Mucosa of descending colon (tissue), 3 donors: ENCODE results near the gene MEIS2. TPM values are rescaled to one million over a fixed set of nuclear protein-coding genes. Genes with fewer than 3 reads are reported as not detected.

Source experiments
- ATAC-seq: fragments of 200-7000 bp; cut with Tn5 transposase; one replicate; pipeline ENCODE4 v1.9.1; 2020; ENCODE audit warnings: mild to moderate bottlenecking, moderate library complexity
- DNase-seq, 3 donors: peaks; one replicate each; pipeline ENCODE4 v3.0.0-alpha.2; 2020
- H3K36me3 ChIP-seq: fragments of 200-600 bp; one replicate; pipeline ENCODE4 v1.8.0; 2021; ENCODE audit warnings: low read depth, mild to moderate bottlenecking
- H3K4me1 ChIP-seq: fragments of 200-600 bp; one replicate; pipeline ENCODE4 v1.8.0; 2021; ENCODE audit warnings: low read depth, mild to moderate bottlenecking
- H3K4me3 ChIP-seq: fragments of 200-600 bp; one replicate; pipeline ENCODE4 v1.8.0; 2021; ENCODE audit warnings: mild to moderate bottlenecking
- H3K9me3 ChIP-seq: fragments of 200-600 bp; one replicate; pipeline ENCODE4 v1.8.0; 2021; ENCODE audit warnings: mild to moderate bottlenecking
- intact Hi-C, 2 donors: fragments of 100-400 bp; cut with DNase I in 1 of 2; cut with micrococcal nuclease in 1 of 2; formaldehyde crosslinking; loops; one replicate each; pipeline versions ENCODE4 v1.11.0 to v1.11.1; 2022; cut with DNase I, micrococcal nuclease
- total RNA-seq, 3 donors: library from RNA; stranded (reverse); fragmentation: NEBNext Ultra II Directional in 2 of 3; extraction: Animal tissue kit (Norgen Biotek cat#: 25700) in 2 of 3; gene quantifications; one replicate each; pipeline versions ENCODE4 v1.2.1 to v1.2.4, GENCODE V29; 2021 to 2023
- TF ChIP-seq, protein P1 (sequence below): fragments of 200-600 bp; IDR thresholded peaks from one replicate; pipeline ENCODE4 v1.8.0; 2022; ENCODE audit warnings: antibody characterized with exemption, mild to moderate bottlenecking
- donor health status: DM: no; HTN: no; CAD: no; lungs with moderate emphysema.
- donor health status: DM: no; HTN: no; CAD: no.
- donor health status: DM: no; HTN: yes; CAD: no.

Gene MEIS2
- total RNA-seq, 3 donors from 2014 or later: 3.8 to 93.3 (median 8.9) TPM

DNA sequence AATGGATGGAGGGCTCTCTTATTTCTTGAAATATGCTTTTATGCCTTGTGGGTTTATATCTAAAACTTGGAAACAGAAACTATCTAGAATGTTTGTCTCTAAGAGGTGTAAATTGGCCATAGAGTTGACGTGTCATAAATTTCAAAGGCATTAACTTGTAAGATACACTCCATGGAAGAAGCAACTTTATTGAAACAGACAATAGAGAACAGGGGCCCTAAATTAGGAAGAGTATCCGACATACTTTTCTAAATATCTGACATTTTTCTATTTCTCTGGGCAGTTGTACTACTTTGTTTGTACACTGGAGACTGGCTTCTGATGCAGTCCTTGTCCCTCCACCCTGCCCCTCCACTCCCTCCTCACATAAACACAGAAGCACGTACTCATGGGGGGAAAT is 50.0 kb downstream of the MEIS2 start:
- TF ChIP-seq, protein P1, sequence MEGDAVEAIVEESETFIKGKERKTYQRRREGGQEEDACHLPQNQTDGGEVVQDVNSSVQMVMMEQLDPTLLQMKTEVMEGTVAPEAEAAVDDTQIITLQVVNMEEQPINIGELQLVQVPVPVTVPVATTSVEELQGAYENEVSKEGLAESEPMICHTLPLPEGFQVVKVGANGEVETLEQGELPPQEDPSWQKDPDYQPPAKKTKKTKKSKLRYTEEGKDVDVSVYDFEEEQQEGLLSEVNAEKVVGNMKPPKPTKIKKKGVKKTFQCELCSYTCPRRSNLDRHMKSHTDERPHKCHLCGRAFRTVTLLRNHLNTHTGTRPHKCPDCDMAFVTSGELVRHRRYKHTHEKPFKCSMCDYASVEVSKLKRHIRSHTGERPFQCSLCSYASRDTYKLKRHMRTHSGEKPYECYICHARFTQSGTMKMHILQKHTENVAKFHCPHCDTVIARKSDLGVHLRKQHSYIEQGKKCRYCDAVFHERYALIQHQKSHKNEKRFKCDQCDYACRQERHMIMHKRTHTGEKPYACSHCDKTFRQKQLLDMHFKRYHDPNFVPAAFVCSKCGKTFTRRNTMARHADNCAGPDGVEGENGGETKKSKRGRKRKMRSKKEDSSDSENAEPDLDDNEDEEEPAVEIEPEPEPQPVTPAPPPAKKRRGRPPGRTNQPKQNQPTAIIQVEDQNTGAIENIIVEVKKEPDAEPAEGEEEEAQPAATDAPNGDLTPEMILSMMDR: no peak
- Histone ChIP-seq H3K36me3 (no peaks in the 10 kb centered on the region), H3K9me3 (no peaks in the 10 kb centered on the region), H3K4me3 (no peak overlapping the region), H3K4me1 (no peaks in the 10 kb centered on the region)
- intact Hi-C loops: no loop called here
- DNase-seq (no peak), ATAC-seq (no peak)

GRCh38 chr15:37046876-37047614 is 53.3 kb downstream of the MEIS2 start:
- ATAC-seq (no peak), DNase-seq (no peak)
- TF ChIP-seq, protein P1: no peak
- intact Hi-C loops: no loop called here
- Histone ChIP-seq H3K9me3 (no peaks in the 10 kb centered on the region), H3K36me3 (no peaks in the 10 kb centered on the region), H3K4me1 (no peaks in the 10 kb centered on the region), H3K4me3 (no peak overlapping the region)

GRCh38 chr15:37045859-37046740 is 54.2 kb downstream of the MEIS2 start:
- no peaks in the 10 kb centered on the region for H3K4me1 ChIP-seq
- no peak overlapping the region for H3K4me3 ChIP-seq
- TF ChIP-seq, protein P1: no peak
- H3K36me3 ChIP-seq: no peaks in the 10 kb centered on the region
- ATAC-seq (no peak), DNase-seq (no peak)
- no peaks in the 10 kb centered on the region for H3K9me3 ChIP-seq
- intact Hi-C loops: no loop called here

- DNase-seq (no peak), ATAC-seq (no peak)
- H3K4me1 ChIP-seq: no peaks in the 10 kb centered on the region
- TF ChIP-seq, protein P1: no peak
- H3K9me3 ChIP-seq: no peaks in the 10 kb centered on the region
- H3K36me3 ChIP-seq: no peaks in the 10 kb centered on the region
- H3K4me3 ChIP-seq: no peak overlapping the region
- intact Hi-C loops: no loop called here
These were observed 55.3 kb downstream of the MEIS2 start for GRCh38 chr15:37044915-37045648.

- Histone ChIP-seq H3K4me3 (no peak overlapping the region), H3K9me3 (no peaks in the 10 kb centered on the region), H3K4me1 (no peaks in the 10 kb centered on the region), H3K36me3 (no peaks in the 10 kb centered on the region)
- intact Hi-C loops: no loop called here
- ATAC-seq (no peak), DNase-seq (no peak)
- TF ChIP-seq, protein P1: no peak
These were observed 58.5 kb downstream of the MEIS2 start for GRCh38 chr15:37041836-37042235.
